Stomach (tissue), 4 donors: ENCODE results near the gene RAD23A.

Source experiments
- EP300 ChIP-seq: sonication (generic); formaldehyde crosslinking; IDR thresholded peaks from one replicate; pipeline ENCODE4 v1.6.1; 2017; ENCODE audit warnings: antibody characterized with exemption
- POLR2AphosphoS5 ChIP-seq, 3 donors: sonication (generic); formaldehyde crosslinking; IDR thresholded peaks; one replicate each; pipeline ENCODE4 v1.6.1; 2016; ENCODE audit warnings: antibody characterized with exemption in 3 of 3
- TF ChIP-seq, protein P1 (sequence below), 7 experiments: fragments of 450-650 bp in 4 of 7; fragments of 200-600 bp in 3 of 7; sonication (generic) in 3 of 7; IDR thresholded peaks; one replicate each; pipeline ENCODE4 v1.5.1; 2016 to 2019; ENCODE audit warnings: antibody characterized with exemption in 7 of 7, control low read depth in 2 of 7, mild to moderate bottlenecking in 1 of 7

DNA sequence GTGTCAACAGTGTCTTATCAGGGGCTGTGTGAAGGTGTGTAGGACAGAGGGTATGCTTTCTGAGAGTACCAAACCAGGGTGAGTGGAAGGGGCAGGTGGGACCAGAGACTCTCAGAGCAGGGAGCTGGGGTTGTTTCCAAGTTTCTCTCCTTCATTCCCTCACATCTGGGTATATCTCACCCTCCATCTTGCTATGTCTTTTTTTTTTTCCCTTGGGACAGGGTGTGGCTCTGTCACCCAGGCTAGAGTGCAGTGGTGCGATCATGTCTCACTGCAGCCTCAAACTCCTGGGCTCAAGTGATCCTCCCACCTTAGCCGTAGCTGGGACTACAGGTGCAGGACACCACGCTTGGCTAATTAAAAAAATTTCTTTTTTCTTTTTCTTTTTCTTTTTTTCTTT lies 34.3 kb downstream of the RAD23A start:
- TF ChIP-seq, protein P1, sequence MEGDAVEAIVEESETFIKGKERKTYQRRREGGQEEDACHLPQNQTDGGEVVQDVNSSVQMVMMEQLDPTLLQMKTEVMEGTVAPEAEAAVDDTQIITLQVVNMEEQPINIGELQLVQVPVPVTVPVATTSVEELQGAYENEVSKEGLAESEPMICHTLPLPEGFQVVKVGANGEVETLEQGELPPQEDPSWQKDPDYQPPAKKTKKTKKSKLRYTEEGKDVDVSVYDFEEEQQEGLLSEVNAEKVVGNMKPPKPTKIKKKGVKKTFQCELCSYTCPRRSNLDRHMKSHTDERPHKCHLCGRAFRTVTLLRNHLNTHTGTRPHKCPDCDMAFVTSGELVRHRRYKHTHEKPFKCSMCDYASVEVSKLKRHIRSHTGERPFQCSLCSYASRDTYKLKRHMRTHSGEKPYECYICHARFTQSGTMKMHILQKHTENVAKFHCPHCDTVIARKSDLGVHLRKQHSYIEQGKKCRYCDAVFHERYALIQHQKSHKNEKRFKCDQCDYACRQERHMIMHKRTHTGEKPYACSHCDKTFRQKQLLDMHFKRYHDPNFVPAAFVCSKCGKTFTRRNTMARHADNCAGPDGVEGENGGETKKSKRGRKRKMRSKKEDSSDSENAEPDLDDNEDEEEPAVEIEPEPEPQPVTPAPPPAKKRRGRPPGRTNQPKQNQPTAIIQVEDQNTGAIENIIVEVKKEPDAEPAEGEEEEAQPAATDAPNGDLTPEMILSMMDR (IDR thresholded peaks at IDR 0.05): no peak
- TF ChIP-seq EP300: no peak
- TF ChIP-seq POLR2AphosphoS5 (IDR thresholded peaks at IDR 0.05): no peak
